ENCODE results near the gene SPTBN4.
"Not testable (repeated sequence)": the region's sequence is repeated elsewhere in the genome, so short reads cannot be mapped to it uniquely, and the experiment has no call there.

SPTBN4 gene

DNA sequence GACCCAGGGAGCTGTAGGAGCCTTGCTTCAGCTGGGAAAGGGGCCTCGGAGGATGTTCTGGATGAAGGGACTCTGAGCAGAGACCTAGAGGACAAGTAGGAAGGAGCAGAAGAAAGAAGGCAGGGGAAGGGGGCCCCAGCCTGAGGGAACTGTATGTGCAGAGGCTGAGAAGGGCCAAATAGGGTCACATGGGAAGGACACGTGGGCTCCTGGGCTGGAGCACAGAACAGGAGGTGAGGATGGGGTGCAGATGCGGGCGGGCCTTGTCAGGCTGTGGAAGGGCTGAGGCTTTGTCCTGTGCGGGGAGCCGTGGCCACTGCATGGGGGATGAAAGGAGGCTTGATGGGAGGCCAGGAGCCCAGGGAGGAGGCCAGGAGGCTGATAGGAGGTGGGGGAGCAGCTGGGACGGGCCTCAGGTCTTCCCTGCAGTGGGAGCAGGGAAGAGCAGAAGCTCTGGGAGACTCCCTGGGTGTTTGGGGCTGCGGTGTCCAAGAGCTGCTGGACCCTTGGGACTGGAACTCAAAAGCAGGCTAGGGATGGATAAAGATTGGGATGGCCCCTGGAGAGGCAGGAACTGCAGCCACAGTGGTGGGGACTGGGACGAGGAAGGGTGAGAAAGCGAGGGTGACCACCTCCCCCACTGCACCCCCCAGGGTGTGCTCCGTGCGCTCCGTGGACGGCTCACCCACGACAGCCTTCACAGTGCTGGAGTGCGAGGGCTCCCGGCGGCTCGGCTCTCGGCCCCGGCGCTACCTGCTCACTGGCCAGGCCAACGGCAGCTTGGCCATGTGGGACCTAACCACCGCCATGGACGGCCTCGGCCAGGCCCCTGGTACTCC is 123.0 kb downstream of the SPTBN4 start:
- no peak for DNase-seq

DNA sequence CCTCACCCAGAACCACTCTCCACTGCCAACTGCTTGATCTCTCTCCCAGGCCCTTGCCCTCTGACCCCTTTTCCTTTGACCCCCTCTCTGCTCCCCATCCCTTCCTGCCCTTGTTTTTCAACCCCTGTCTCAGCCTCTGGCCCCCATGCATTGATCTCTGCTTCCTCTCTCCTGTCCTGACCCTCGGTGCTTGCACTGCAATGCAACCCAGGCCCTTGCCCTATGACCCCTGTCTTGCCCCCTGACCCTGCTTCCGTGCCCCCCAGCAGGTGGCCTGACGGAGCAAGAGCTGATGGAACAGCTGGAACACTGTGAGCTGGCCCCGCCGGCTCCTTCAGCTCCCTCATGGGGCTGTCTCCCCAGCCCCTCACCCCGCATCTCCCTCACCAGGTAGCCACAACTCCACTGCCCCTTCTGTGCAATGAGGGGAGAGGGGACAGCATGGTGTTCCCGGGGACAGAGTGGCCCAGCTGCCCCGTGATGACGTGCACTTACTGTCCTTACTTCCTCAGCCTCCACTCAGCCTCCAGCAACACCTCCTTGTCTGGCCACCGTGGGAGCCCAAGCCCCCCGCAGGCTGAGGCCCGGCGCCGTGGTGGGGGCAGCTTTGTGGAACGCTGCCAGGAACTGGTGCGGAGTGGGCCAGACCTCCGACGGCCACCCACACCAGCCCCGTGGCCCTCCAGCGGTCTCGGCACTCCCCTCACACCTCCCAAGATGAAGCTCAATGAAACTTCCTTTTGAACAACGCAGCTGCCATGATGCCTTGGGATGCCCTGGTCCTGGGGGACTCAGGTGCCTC is 123.9 kb downstream of the SPTBN4 start:
- DNase-seq, result no peak

DNA sequence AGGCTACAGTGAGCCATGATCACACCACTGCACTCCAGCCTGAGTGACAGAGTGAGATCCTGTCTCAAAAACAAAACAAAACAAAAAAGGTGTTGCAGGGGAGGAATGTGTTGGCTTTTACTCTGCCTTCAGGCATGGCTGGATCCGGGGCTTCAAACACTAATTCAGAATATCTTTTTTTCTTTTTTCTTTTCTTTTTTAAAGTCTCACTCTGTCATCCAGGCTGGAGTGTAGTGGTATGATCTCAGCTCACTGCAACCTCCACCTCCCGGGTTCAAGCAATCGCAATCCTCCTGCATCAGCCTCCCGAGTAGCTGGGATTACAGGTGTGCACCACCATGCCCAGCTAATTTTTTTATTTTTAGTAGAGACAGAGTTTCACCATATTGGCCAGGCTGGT is 124.9 kb downstream of the SPTBN4 start:
- DNase-seq, result not testable (repeated sequence)

DNA sequence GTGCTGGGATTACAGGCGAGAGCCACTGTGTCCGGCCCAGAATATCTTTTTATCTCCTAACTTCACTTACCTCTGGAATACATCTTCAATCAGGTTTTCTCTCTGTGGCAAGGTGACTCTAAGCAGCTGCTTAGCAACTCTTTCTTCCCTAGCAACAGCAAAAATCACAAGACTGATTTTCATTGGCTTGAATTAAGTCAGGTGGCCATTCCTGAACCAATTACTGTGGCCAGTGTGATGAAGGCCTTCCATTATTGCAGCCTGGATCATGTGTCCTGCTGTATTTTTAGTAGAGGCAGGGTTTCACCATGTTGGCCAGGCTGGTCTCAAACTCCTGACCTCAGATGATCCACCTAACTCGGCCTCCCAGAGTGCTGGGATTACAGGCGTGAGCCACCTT is 125.4 kb downstream of the SPTBN4 start:
- no peak for DNase-seq

DNA sequence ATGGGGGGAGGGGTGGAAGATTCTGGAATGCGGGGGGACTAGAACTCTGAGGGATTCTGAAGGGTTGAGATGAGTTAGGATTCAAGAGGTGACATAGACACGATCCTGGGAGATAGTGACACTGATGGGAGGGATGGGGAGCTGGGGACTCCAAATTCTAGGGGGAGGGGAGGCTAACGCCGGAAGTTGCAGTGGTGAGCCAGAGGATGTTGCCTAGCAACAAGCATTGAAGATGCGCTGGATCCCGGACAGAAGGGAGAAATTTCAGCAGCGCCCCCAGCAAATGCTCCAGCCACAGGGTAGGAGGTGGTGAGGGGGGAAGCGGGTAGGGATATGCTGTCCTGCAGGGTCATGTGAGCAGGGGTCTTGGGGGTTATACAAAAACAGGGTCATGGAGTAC is 127.5 kb downstream of the SPTBN4 start:
- DNase-seq, result no peak

DNA sequence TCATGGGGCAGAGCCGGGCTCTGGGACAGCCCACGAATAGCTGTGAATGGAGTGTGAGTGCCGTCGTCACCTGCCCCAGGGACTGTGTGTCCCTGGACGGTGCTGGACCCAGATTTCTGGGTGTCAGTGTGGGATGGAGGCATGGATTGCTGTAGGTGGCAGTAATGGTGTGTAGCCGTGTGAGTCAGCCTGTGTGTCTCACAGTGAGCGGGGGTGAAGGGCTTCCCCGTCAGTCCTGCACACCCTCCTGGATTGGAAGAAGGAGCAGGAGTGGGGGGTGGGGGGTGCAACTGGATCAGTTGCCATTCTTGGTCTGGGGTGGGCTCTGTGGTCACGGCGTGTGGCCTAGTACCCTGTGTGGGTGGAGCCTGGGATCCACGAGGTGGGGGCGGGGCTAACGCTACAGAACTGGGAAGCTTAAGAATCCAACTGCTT is 127.9 kb downstream of the SPTBN4 start:
- no peak for DNase-seq

DNA sequence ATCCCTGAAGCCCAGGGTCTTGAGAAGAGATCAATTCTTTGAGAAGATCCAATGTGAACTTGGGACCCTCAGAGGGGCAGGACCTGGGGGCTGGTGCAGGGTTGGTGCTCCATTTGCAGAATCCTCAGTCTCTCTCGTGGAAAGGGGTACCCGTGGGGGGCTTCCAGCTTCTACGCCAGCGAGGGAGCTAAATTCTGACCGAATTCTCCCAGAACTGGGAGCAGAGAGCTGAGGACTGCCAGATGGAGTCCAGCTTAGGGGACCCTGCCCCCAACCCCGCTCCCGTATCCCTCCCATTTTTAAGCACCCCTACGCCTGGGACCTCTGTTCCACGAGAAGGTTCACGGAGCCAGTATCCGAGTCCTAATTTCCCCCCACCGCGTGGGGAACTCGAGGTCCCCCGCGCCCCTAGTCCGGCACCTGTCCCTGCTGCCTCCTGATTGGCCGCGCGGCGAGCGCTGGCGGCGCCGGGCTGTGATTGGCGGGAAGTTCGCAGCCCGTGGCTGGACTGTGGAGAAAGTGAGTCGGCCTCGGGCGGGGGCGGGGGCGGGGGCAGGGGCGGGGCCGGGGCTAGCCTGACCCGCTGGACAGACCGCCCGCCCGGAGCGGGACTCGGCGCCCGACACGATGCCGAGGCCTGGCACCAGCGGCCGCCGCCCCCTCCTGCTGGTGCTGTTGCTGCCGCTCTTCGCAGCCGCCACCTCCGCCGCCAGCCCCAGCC is 130.0 kb downstream of the SPTBN4 start:
- DNase-seq, result no peak

DNA sequence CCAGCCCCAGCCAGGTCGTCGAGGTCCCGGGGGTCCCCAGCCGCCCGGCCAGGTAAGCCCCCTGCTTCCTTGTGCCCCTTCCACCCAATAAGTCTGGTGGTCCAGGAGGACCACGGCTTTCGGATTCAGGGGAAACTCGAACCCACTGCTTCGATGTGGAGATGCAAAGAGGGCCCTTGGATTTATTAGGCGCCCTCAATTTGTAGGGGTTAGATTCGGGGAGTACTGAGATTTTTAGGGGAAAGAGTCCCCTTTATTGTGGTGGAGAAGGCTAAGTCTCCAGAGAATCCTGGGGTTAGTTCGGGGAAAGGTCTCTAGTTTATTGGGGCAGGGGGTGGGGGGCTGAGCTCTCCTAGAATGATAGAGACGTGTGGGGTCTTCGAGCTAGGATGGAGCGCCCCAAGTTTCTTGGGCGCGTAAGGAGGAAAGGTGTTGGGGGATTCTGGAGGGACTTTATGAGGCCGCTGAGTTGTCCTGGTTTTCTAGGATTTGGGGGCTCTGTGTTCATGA is 130.6 kb downstream of the SPTBN4 start:
- no peak for DNase-seq

DNA sequence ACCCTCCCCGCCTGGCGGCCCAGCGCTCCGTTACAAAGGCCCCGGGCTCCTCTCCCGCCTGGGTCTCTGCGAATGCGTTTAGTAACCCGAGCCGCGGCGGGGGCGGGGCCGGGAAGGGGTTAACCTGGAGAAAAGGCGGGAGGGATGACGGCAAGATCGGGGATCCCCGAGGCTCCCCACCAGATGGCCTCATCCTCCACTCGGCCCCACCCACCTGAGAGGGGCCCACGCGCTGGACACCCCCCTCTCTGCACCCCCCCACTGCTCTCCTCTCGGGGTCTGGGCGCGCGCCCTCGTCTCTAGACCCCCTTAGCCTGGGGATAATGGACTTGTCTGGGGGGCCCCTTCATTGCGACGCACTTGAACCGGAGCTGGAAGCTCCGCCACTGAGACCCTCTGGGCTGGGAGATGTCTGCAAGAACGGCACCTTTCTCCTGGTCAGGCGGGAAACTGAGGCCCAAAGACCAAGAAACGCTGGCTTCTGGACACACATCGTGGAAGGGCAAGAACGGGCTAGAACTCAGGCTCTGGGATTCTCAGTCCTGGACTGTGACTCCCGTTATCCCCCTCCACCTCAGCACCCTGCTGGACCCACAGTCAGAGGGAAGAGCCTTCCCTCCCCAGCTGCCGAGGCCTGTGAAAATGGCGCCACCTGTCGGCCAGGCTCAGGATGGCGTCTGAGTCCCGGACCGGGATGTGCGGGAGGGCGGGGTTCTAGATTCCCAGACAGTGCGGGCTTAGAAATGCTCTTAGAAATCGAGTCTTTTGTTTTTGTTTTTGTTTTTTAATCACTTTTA is 131.5 kb downstream of the SPTBN4 start:
- peak; percentile 86 for DNase-seq

DNA sequence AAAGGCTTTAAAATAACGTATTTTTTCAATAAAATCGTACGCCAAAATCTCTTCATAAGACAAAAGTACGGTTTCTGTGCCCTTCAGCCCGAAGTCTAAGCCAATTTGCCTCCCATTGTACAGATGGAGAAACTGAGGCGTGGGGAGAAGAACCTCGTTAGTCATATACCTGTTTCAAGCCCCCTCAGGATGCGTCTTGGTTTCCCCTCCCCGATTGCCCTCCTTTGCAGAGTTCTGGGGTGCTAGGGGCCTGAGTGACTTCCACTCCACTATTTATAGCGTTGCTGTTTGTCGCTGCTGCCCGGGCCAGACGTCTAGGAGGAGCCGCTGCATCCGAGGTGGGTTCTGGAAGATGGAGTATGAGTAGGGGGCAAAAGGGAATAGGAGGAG is 132.1 kb downstream of the SPTBN4 start:
- no peak for DNase-seq

DNA sequence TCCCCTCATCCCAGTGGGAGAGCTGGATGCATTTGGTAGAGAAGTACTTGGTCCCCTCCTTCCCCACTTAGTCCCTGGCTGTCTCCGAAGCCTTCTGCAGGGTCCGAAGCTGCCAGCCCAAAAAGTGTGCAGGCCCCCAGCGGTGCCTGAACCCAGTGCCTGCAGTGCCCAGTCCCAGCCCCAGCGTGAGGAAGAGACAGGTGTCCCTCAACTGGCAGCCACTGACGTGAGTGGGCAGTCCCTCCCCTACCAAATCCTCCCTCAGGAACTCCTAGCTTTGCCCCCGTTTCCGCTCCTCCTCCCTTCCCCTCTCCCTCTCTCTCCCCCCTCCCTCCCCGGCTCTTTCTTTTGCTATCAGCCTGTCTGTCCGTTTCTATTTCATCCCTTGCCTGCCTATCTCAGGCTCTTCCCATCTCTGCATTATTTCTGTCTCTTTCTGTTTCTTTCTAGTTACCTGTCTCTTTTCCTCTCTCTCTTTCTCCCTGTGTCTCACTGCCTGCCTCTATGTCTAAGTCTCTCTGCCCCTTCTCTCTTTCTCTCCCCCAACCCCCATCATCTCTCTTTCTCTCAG is 132.6 kb downstream of the SPTBN4 start:
- DNase-seq, result no peak

DNA sequence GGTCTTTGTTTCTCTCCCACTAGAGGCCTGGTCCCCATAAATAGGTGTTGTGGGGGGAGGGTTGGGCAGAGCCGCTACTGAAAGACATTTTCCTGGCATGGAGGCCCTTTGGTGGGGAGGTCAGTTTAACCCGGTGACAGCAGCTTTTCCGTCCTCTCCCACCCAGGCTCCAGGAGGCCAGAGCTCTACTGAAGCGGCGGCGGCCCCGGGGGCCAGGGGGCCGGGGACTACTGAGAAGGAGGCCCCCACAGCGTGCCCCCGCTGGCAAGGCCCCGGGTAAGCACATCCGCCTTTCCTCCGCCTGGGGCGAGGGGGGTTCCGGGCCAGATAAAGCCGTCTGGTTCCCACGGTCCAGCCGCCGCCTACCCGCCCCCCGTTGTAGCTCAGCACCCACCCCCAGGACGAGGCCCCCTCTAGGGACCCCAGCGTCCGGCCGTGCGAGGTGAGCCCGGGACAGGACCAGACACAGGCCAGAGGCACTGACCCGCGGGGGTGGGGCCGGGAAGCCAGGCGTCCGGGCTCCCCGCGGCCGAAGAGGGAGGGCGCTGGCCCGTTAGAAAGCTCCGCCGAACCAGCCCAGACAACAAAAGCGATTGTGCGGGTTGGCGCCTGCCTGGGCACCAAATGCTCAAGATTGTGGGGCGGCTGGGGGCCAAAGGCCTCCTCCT is 133.2 kb downstream of the SPTBN4 start:
- peak; percentile 14 for DNase-seq

DNA sequence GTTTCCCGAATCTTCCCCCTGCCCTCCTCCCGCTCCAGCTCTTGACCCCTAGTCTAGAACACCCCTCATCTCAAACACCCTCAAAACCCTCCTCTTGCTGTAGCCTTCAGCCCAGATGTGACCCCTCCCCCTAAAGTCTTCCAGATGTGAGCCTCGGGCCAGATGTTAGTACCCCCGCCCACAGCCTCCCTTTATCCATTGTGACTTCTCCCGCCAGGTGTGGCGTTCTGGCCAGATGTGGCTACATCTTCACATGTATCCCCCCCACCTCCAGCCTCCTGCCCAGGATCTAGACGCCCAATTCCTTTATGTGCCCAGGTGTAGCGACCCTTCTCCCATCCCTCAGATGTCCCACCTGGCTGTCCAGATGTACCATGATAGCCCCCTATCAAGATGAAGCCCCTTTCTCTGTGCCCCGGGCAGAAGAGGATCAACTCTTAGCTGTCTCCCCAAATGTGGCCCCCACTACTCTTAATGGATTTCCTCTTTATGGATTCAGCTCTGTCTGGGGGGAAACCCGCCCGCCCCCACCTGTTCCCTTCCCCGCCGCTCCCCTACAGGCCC is 133.9 kb downstream of the SPTBN4 start:
- DNase-seq, result no peak

DNA sequence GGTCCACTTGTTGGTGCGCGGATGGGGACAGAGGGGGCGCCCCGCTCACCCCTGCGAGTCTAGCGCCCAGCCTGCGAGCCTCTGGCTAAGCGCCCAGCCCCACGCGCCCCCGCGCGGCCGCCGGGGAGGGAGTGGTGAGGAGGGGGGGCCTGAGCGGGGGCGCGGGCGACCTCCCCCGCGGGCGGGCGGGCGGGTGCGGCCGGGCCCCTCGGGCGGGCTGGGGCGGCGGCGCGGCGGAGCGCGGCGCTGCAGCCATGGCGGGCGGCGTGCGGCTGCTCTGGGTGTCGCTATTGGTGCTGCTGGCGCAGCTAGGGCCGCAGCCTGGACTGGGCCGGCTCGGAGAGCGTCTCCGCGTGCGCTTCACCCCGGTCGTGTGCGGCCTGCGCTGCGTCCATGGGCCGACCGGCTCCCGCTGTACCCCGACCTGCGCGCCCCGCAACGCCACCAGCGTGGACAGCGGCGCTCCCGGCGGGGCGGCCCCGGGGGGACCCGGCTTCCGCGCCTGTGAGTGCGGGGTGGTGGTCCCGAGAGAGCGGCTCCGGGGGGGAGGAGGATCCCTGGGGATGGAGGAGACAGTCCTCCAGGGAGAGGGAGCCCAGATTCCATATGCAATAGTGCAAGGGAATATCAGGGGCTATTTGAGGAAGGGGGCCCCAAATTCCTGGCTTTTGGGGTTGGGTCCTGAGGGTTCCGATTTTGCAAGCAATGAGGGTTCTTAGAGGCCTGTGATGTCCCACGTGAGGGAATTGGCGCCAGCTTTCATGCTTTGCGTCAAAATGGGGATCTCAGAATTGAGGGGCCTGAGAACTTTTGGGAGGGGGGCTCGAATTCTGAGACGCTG is 134.6 kb downstream of the SPTBN4 start, which contains the start of gene LTBP4:
Gene LTBP4 (plus strand): TSS at position 236 of the 841 bp plus-strand sequence. CDS start 19 bp downstream, at position 255.
- peak; percentile 37 for DNase-seq

DNA sequence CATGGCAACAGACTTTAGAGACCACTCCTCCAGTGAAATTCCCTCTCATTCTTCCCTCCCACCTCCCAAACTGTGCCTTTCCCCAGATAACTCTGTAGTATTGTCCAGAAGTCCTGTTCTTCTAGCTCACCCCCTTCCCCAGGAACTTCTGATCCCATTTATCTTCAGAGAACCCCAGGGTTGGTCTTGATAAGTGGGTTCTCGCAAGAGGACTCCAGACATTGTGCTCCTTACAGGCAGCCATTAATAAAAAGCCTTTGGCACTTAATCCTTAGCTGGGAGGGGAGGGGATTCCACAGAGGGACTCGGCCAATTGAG is 136.2 kb downstream of the SPTBN4 start:
- DNase-seq, result no peak

DNA sequence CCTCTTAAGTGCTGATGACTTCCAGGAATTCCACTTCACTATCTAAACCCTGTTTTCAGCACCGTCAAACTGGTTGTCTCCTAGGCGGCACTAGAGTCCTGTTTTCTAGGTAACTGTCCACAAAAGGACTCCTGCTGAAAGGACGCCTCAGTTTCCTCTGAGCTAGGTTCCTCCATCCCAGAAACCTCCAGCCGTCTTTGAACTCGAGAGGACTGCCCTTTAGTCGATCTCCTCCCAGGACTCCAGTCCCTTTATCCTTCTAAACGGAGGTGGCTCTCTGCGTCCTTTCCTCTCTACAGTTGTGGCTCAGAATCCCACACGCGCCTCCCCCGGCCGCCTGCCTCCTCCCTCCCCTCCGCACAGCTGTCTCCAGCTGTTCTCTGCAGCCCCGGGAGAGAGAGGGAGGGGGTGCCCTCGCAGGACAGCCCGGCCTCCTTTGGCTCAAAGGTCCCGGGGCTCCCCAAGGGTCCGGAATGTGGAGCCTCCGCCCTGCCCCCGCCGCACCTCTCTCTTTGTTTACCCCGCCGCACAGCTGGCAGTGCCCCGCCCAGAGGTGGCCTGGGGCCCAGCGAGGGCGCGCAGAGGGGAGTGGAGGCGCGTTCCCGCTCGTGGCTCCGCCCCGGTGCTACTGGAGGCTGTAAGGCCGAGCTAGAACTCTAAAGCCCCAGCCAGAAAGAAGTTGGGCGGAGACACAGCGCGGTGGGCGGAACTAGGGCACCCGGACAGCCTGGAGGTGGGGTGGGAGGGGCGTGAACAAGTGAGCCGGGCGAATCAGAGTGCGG is 136.8 kb downstream of the SPTBN4 start:
- DNase-seq, result peak; percentile 96

DNA sequence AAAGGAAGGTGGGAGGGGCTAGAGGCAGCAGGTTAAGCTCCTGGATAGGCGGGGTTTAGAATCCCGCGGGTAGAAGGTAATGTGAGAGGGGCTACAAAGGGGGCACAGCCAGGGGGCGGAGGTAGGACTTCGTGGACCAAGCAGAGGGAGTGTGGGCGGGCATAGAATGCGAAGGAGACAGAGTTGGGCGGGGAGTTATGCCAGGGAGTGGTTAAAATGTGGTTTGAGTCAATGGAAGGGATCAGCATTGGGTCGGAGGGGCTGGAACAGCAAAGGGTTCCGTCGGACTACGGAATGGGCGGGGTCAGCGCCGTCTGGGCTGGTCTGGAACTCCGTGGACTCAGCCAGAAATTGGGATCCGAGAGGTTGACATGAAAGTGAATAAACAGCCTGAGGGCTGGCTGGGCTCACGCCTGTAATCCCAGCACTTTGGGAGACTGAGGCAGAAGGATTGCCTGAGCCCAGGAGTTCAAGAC is 137.4 kb downstream of the SPTBN4 start:
- no peak for DNase-seq

DNA sequence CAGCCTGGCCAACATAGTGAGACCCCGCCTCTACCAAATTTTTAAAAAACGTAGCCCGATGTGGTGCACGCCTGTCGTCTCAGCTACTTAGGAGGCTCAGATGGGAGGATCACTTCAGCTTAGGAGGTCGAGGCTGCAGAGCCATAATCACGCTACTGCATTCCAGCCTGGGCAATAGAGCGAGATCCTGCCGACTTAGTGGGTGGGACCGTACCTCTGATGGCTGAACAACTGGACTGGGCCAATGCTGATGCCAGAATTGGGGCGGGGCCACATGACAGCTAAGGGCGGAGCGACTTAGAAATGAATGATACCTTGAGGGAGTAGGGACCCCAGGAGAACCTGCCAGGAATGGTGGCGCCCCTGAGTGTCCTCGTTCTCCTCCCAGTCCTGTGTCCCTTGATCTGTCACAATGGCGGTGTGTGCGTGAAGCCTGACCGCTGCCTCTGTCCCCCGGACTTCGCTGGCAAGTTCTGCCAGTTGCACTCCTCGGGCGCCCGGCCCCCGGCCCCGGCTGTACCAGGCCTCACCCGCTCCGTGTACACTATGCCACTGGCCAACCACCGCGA is 137.9 kb downstream of the SPTBN4 start:
- no peak for DNase-seq

Measured in T-helper 9 cell (primary cell).